SK-N-SH (cell line): ENCODE measurements around the gene NR1H4. TPM values are rescaled to one million over a fixed set of nuclear protein-coding genes. Genes with fewer than 3 reads are reported as not detected.

Experiments used
- CTCF ChIA-PET: fragments of 300-600, 350-600 bp; formaldehyde crosslinking; extraction: SDS; loops from one replicate; lab custom pipeline; 2021; lab: Yijun Ruan, JAX
- POLR2A ChIA-PET: fragments of 350-600 bp; sonication (Branson Sonifier 250); formaldehyde crosslinking; extraction: SDS; loops from one replicate; lab custom pipeline; 2020; ENCODE audit warnings: antibody characterized with exemption, inconsistent platforms; lab: Yijun Ruan, JAX
- DNase-seq: peaks from one replicate; pipeline ENCODE4 v3.0.0; 2012
- H2AFZ ChIP-seq: fragments of 200-600 bp; sonication (generic); 2 replicates; pipeline ENCODE4 v1.8.1; 2016; ENCODE audit warnings: antibody characterized with exemption, mild to moderate bottlenecking, low read depth
- H3F3A ChIP-seq: fragments of 200-600 bp; sonication (generic); replicated peaks from 2 replicates; pipeline ENCODE3; 2016; ENCODE audit warnings: antibody characterized with exemption, mild to moderate bottlenecking; ENCODE audit not compliant: insufficient read depth
- H3K27ac ChIP-seq, 2 experiments: fragments of 200-500 bp in 1 of 2; fragments of 200-600 bp in 1 of 2; sonication (Bioruptor generic) in 1 of 2; sonication (generic), shearing (Covaris generic) in 1 of 2; 2 replicates each; pipeline versions ENCODE4 v1.5.1 to v1.6.1; 2014 to 2016; ENCODE audit warnings: low read depth in 2 of 2, inconsistent platforms in 1 of 2, low read length in 1 of 2, mild to moderate bottlenecking in 1 of 2, mixed read lengths in 1 of 2
- H3K27me3 ChIP-seq: fragments of 200-600 bp; sonication (generic), shearing (Covaris generic); 2 replicates; pipeline ENCODE4 v1.6.1; 2016; ENCODE audit warnings: mixed run types; ENCODE audit not compliant: insufficient read depth
- H3K36me3 ChIP-seq, 2 experiments: fragments of 200-500 bp in 1 of 2; fragments of 200-600 bp in 1 of 2; sonication (Bioruptor generic) in 1 of 2; sonication (generic) in 1 of 2; replicated peaks in 1 of 2; 2 replicates each; pipeline versions ENCODE3 to v1.5.1; 2014 to 2016; ENCODE audit warnings: low read length in 1 of 2, mild to moderate bottlenecking in 1 of 2; ENCODE audit not compliant: insufficient read depth in 2 of 2, control insufficient read depth in 1 of 2
- H3K4me1 ChIP-seq, 2 experiments: fragments of 200-500 bp in 1 of 2; fragments of 200-600 bp in 1 of 2; sonication (Bioruptor generic) in 1 of 2; sonication (generic), shearing (Covaris generic) in 1 of 2; 2 replicates each; pipeline versions ENCODE4 v1.5.1 to v1.6.1; 2014 to 2016; ENCODE audit warnings: low read depth in 1 of 2, low read length in 1 of 2, mixed run types in 1 of 2; ENCODE audit not compliant: insufficient read depth in 2 of 2, control insufficient read depth in 1 of 2
- H3K4me2 ChIP-seq: fragments of 200-600 bp; sonication (generic), shearing (Covaris generic); 2 replicates; pipeline ENCODE4 v1.6.1; 2017; ENCODE audit warnings: mixed run types
- H3K4me3 ChIP-seq, 2 experiments: fragments of 200-500 bp in 1 of 2; fragments of 200-600 bp in 1 of 2; sonication (Bioruptor generic) in 1 of 2; sonication (generic), shearing (Covaris generic) in 1 of 2; 2 replicates each; pipeline versions ENCODE4 v1.5.1 to v1.8.1; 2014 to 2016; ENCODE audit warnings: low read depth in 2 of 2, inconsistent platforms in 1 of 2, low read length in 1 of 2, mild to moderate bottlenecking in 1 of 2, mixed read lengths in 1 of 2, moderate library complexity in 1 of 2
- H3K79me2 ChIP-seq: fragments of 200-600 bp; sonication (generic); 2 replicates; pipeline ENCODE4 v1.8.1; 2017; ENCODE audit warnings: mild to moderate bottlenecking; ENCODE audit not compliant: insufficient read depth
- H3K9ac ChIP-seq: fragments of 200-600 bp; sonication (generic); 2 replicates; pipeline ENCODE4 v1.6.1; 2017; ENCODE audit warnings: mixed run types
- H3K9me2 ChIP-seq: fragments of 200-600 bp; sonication (generic); 2 replicates; pipeline ENCODE4 v1.6.1; 2017; ENCODE audit warnings: mixed run types
- H3K9me3 ChIP-seq: fragments of 200-600 bp; sonication (generic); 2 replicates; pipeline ENCODE4 v1.6.1; 2017; ENCODE audit warnings: mixed run types, mild to moderate bottlenecking, moderate library complexity
- H4K20me1 ChIP-seq: fragments of 200-600 bp; sonication (generic); 2 replicates; pipeline ENCODE4 v1.6.1; 2017; ENCODE audit warnings: mild to moderate bottlenecking, mixed run types; ENCODE audit not compliant: insufficient read depth
- EP300 ChIP-seq, 2 experiments: IDR thresholded peaks; 2 replicates each; pipeline versions ENCODE4 v1.4.0 to v1.6.1; 2012; ENCODE audit warnings: borderline replicate concordance in 1 of 2, low read depth in 1 of 2, low read length in 1 of 2
- EZH2phosphoT487 ChIP-seq: fragments of 200-600 bp; sonication (generic); IDR thresholded peaks from 2 replicates; pipeline ENCODE4 v1.6.1; 2017; ENCODE audit warnings: low read depth, mixed run types, mild to moderate bottlenecking, antibody characterized with exemption, moderate library complexity, borderline replicate concordance
- FOSL2 ChIP-seq: IDR thresholded peaks from 2 replicates; pipeline ENCODE4 v1.4.0; 2012; ENCODE audit warnings: low read depth, mild to moderate bottlenecking, moderate library complexity, borderline replicate concordance
- FOXJ3 ChIP-seq: sonication (generic); formaldehyde crosslinking; IDR thresholded peaks from 2 replicates; pipeline ENCODE4 v1.5.1; 2020; ENCODE audit warnings: mild to moderate bottlenecking, missing genetic modification reagents
- FOXM1 ChIP-seq: IDR thresholded peaks from 2 replicates; pipeline ENCODE4 v1.4.0; 2012; ENCODE audit warnings: low read depth, mild to moderate bottlenecking
- GABPA ChIP-seq: IDR thresholded peaks from 2 replicates; pipeline ENCODE4 v1.4.0; 2012; ENCODE audit warnings: low read depth, mild to moderate bottlenecking
- GATA2 ChIP-seq: sonication (generic); formaldehyde crosslinking; IDR thresholded peaks from 2 replicates; pipeline ENCODE4 v1.5.0; 2020; ENCODE audit warnings: mild to moderate bottlenecking, missing genetic modification reagents
- JUND ChIP-seq: IDR thresholded peaks from 2 replicates; pipeline ENCODE4 v1.4.0; 2012
- MXI1 ChIP-seq: IDR thresholded peaks from 2 replicates; pipeline ENCODE4 v1.6.1; 2012; ENCODE audit warnings: mild to moderate bottlenecking, low read depth, low read length, improper control_type of control experiment
- NRF1 ChIP-seq: IDR thresholded peaks from 2 replicates; pipeline ENCODE4 v1.6.1; 2012; ENCODE audit warnings: low read depth, mild to moderate bottlenecking, low read length
- RAD21 ChIP-seq: IDR thresholded peaks from 2 replicates; pipeline ENCODE4 v1.6.1; 2012; ENCODE audit warnings: mild to moderate bottlenecking, low read length
- RXRA ChIP-seq: IDR thresholded peaks from 2 replicates; pipeline ENCODE4 v1.4.0; 2012; ENCODE audit warnings: low read depth, mild to moderate bottlenecking, borderline replicate concordance
- SIN3A ChIP-seq: IDR thresholded peaks from 2 replicates; pipeline ENCODE4 v1.6.1; 2012; ENCODE audit warnings: low read depth, mild to moderate bottlenecking, low read length, moderate library complexity, borderline replicate concordance
- TCF12 ChIP-seq: IDR thresholded peaks from 2 replicates; pipeline ENCODE4 v1.4.0; 2012
- TEAD4 ChIP-seq: IDR thresholded peaks from 2 replicates; pipeline ENCODE4 v1.4.0; 2012; ENCODE audit warnings: mild to moderate bottlenecking, borderline replicate concordance; ENCODE audit not compliant: insufficient read depth
- YY1 ChIP-seq: IDR thresholded peaks from 2 replicates; pipeline ENCODE4 v1.4.0; 2012; ENCODE audit warnings: low read depth, mild to moderate bottlenecking
- WGBS: methylation state at CpG from one replicate; pipeline ENCODE4 v1.1.6; 2017; ENCODE audit warnings: low lambda C conversion rate; 5-methylcytosine and 5-hydroxymethylcytosine counted together
- polyA plus RNA-seq, 3 experiments: library from polyadenylated mRNA; depleted of rRNA; stranded (reverse); fragments of >200 nt; gene quantifications; 2 replicates each; pipeline ENCODE4 v1.2.3, GENCODE V29; 2012
- TF ChIP-seq, protein P1 (sequence below): fragments of 150-350 bp; IDR thresholded peaks from 2 replicates; pipeline ENCODE4 v1.6.1; 2016; ENCODE audit warnings: mild to moderate bottlenecking, low read depth, low read length
- TF ChIP-seq, protein P2 (sequence below): IDR thresholded peaks from 2 replicates; pipeline ENCODE4; 2012
- TF ChIP-seq, protein P3 (sequence below): IDR thresholded peaks from 2 replicates; pipeline ENCODE4 v1.6.1; 2012; ENCODE audit warnings: mild to moderate bottlenecking, low read depth, low read length, moderate library complexity
- TF ChIP-seq, protein P4 (sequence below): fragments of 150-350 bp; IDR thresholded peaks from 2 replicates; pipeline ENCODE4 v1.6.1; 2017; ENCODE audit warnings: antibody characterized with exemption, low read length, low read depth, borderline replicate concordance

Gene NR1H4
- polyA plus RNA-seq, 1 of the 3 experiments (the other 2 are of a cell fraction): not detected

DNA sequence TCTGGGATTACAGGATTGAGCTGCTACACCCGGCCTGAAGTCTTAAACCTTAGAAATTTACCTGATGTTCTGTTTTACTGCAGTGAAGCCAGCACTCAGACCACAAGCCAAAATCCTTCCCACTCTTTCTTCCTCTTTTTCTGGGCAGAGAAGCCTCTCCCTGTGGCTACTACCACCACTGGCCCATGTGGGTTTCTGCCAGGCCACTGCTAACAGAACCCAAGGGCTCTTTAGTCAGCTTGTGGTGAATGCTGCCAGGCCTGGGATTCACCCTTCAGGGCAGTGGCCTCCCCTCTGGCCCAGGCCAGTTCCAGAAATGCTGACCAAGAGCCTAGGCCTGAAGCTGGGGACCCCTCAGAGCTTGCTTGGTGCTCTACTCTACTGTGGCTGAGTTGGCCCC, 135.1 kb downstream of the NR1H4 start:
- peaks cover 3 to 19% of the 10 kb centered on the region in 2 experiments for H3K36me3 ChIP-seq
- ChIA-PET CTCF (no interaction called here), POLR2A (no interaction called here)
- H3K9ac ChIP-seq: no peak overlapping the region
- H3K27me3 ChIP-seq: no peaks in the 10 kb centered on the region
- WGBS: 93% methylated on average over 1 of the region's 1 CpG
- no peaks in the 10 kb centered on the region for H3K79me2 ChIP-seq
- no peak for DNase-seq
- TF ChIP-seq SIN3A (no peak), YY1 (no peak), FOXM1 (no peak), GATA2 (CRISPR knock-in tag) (no peak), FOXJ3 (CRISPR knock-in tag) (no peak), EZH2phosphoT487 (no peak), TCF12 (no peak), JUND (no peak), EP300 (IDR thresholded peaks at IDR 0.05; ENCODE audit: borderline replicate concordance in 1 of 2, low read depth in 1 of 2, low read length in 1 of 2) (no peak), RXRA (no peak), MXI1 (no peak), TEAD4 (no peak), NRF1 (no peak), GABPA (no peak), FOSL2 (no peak), RAD21 (no peak)
- TF ChIP-seq, protein P1, sequence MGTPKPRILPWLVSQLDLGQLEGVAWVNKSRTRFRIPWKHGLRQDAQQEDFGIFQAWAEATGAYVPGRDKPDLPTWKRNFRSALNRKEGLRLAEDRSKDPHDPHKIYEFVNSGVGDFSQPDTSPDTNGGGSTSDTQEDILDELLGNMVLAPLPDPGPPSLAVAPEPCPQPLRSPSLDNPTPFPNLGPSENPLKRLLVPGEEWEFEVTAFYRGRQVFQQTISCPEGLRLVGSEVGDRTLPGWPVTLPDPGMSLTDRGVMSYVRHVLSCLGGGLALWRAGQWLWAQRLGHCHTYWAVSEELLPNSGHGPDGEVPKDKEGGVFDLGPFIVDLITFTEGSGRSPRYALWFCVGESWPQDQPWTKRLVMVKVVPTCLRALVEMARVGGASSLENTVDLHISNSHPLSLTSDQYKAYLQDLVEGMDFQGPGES: no peak
- TF ChIP-seq, protein P2, sequence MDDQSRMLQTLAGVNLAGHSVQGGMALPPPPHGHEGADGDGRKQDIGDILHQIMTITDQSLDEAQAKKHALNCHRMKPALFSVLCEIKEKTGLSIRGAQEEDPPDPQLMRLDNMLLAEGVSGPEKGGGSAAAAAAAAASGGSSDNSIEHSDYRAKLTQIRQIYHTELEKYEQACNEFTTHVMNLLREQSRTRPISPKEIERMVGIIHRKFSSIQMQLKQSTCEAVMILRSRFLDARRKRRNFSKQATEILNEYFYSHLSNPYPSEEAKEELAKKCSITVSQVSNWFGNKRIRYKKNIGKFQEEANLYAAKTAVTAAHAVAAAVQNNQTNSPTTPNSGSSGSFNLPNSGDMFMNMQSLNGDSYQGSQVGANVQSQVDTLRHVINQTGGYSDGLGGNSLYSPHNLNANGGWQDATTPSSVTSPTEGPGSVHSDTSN: no peak
- TF ChIP-seq, protein P3, sequence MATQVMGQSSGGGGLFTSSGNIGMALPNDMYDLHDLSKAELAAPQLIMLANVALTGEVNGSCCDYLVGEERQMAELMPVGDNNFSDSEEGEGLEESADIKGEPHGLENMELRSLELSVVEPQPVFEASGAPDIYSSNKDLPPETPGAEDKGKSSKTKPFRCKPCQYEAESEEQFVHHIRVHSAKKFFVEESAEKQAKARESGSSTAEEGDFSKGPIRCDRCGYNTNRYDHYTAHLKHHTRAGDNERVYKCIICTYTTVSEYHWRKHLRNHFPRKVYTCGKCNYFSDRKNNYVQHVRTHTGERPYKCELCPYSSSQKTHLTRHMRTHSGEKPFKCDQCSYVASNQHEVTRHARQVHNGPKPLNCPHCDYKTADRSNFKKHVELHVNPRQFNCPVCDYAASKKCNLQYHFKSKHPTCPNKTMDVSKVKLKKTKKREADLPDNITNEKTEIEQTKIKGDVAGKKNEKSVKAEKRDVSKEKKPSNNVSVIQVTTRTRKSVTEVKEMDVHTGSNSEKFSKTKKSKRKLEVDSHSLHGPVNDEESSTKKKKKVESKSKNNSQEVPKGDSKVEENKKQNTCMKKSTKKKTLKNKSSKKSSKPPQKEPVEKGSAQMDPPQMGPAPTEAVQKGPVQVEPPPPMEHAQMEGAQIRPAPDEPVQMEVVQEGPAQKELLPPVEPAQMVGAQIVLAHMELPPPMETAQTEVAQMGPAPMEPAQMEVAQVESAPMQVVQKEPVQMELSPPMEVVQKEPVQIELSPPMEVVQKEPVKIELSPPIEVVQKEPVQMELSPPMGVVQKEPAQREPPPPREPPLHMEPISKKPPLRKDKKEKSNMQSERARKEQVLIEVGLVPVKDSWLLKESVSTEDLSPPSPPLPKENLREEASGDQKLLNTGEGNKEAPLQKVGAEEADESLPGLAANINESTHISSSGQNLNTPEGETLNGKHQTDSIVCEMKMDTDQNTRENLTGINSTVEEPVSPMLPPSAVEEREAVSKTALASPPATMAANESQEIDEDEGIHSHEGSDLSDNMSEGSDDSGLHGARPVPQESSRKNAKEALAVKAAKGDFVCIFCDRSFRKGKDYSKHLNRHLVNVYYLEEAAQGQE: no peak
- TF ChIP-seq, protein P4, sequence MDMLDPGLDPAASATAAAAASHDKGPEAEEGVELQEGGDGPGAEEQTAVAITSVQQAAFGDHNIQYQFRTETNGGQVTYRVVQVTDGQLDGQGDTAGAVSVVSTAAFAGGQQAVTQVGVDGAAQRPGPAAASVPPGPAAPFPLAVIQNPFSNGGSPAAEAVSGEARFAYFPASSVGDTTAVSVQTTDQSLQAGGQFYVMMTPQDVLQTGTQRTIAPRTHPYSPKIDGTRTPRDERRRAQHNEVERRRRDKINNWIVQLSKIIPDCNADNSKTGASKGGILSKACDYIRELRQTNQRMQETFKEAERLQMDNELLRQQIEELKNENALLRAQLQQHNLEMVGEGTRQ: no peak
- no peak overlapping the region for H3K4me3 ChIP-seq
- H3K9me2 ChIP-seq: no peaks in the 10 kb centered on the region
- H3K27ac ChIP-seq: no peak overlapping the region
- no peak overlapping the region for H3K4me2 ChIP-seq
- no peaks in the 10 kb centered on the region for H4K20me1 ChIP-seq
- H2AFZ ChIP-seq: no peak overlapping the region
- no peaks in the 10 kb centered on the region for H3F3A ChIP-seq
- H3K9me3 ChIP-seq: no peaks in the 10 kb centered on the region
- H3K4me1 ChIP-seq: no peaks in the 10 kb centered on the region; a peak in 1 of 4 replicates
